ENCODE measurements around the gene SLC35E4.

Gene SLC35E4

DNA sequence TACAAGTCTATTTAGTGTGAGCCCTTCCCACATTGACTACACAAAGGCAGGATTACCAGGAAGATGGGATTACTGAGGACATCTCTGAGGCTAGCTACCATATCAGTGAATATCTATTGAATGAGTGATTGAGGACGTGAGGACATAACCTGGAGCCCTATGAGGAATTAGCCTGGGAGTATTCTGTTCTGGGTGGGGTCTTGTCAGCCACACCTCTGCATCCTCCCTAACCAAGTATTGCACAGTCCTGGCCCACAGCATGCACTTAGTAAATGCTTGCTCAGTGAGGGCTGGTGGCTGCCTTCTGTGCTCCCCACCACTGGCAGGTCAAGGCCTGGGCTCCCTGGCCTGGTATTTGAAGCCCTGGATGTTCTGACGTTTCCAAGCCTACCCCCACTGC, 17.3 kb downstream of the SLC35E4 start:
- TF ChIP-seq, protein P1, sequence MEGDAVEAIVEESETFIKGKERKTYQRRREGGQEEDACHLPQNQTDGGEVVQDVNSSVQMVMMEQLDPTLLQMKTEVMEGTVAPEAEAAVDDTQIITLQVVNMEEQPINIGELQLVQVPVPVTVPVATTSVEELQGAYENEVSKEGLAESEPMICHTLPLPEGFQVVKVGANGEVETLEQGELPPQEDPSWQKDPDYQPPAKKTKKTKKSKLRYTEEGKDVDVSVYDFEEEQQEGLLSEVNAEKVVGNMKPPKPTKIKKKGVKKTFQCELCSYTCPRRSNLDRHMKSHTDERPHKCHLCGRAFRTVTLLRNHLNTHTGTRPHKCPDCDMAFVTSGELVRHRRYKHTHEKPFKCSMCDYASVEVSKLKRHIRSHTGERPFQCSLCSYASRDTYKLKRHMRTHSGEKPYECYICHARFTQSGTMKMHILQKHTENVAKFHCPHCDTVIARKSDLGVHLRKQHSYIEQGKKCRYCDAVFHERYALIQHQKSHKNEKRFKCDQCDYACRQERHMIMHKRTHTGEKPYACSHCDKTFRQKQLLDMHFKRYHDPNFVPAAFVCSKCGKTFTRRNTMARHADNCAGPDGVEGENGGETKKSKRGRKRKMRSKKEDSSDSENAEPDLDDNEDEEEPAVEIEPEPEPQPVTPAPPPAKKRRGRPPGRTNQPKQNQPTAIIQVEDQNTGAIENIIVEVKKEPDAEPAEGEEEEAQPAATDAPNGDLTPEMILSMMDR (IDR thresholded peaks at IDR 0.05; ENCODE audit: low read depth, low read length), result no peak
- H3K4me3 ChIP-seq (ENCODE audit: low read depth, low read length), result no peak overlapping the region

DNA sequence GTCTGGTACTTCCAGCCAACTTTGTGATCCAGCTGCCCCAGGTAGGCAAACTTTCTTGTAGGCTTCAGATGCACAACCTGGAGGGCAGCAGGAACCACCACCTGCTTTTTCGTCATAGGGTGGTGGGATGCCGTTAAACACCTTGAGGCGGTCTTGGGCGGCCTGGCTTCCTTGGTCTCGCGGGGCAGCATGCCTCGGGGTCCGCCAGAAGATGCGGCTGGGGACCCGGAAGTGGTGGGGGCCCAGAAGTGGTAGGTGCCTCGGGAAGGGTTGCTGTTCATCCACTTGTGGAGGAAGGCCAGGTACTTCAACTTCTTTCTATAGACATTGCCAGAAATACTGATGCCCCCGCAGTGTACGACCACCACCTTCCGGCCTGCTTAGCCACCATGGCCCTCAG, 18.8 kb downstream of the SLC35E4 start:
- H3K4me3 ChIP-seq (ENCODE audit: low read depth, low read length), result no peak overlapping the region
- TF ChIP-seq, protein P1 (IDR thresholded peaks at IDR 0.05; ENCODE audit: low read depth, low read length), result no peak

DNA sequence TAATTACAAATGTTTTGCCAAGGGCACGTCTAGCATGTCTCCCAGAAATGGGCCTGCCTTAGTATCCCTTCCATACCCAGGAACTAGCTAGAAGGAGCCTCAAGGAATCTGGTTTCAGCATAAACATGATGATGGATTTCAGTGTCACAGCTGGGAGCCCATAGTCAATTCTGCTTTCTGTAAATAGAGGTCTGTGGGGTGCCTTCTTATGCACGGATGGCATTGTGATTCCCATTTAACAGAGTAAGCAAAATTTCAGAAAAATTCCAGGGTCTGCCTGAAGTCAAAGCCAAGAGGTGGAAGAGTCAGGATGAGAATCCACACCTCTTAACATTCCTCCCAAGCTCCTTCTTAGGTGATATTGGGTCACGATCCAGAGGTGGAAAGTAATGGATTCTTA, 20.0 kb downstream of the SLC35E4 start:
- H3K4me3 ChIP-seq (ENCODE audit: low read depth, low read length), result no peak overlapping the region
- TF ChIP-seq, protein P1 (IDR thresholded peaks at IDR 0.05; ENCODE audit: low read depth, low read length), result no peak

DNA sequence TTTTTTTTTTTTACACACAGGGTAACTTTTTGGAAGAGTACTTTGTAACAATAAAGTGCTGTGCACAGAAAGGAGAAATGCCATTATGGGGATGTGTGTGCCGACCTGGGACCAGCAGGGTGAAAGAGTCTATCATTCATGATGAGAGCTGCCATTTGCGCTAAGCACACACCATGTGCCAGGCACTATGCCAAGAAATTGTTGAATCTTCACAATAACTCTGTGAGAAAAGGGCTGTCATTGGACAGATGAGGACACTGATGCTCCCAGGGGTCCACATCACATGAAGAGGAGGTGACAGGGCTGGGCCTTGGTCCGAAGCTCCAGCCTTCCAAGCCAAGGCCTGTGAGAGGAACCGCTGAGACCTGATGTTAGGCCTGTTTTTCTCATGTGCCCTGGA, 26.5 kb downstream of the SLC35E4 start:
- TF ChIP-seq, protein P1 (IDR thresholded peaks at IDR 0.05; ENCODE audit: low read depth, low read length), result no peak
- H3K4me3 ChIP-seq (ENCODE audit: low read depth, low read length), result no peak overlapping the region

DNA sequence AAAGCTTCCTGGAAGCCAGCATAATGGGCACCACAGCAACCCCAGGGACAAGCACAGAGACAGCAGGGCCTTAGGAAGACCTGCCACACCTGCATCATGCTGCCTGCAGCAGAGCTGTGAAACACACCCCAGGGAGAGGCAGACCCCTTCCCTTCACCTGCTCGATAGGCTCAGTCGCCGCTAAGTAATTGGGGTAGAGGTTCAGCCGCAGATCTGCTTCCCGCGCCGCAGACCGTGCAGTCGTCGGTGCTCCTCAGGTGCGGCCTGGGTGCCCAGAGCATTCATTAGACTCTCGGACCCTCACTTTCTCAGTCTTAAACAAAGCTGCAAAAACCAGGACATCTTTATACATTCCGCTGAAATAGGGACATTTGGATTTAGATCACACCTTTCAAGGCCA, 29.2 kb downstream of the SLC35E4 start:
- TF ChIP-seq, protein P1 (IDR thresholded peaks at IDR 0.05; ENCODE audit: low read depth, low read length), result no peak
- H3K4me3 ChIP-seq (ENCODE audit: low read depth, low read length), result no peak overlapping the region

DNA sequence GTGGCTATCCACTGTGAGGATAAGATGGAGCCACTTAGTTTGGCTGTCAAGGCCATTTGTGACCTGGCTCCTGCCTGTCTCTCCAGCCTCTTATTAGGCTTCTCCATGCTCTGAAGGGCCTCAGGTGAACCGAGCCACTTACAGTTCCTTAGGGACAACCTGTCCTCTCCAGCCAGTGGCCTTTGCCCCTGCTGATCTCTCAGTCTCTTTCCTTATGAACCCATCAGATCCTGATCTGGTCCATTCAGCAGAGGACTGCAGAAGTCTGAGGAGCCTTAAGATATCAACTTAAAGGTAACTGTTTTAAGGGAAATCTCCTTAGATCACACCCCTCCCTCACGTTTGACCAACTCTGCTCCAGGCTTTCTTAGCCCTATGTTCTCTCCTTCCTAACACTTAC, 29.7 kb downstream of the SLC35E4 start:
- TF ChIP-seq, protein P1 (IDR thresholded peaks at IDR 0.05; ENCODE audit: low read depth, low read length), result no peak
- no peak overlapping the region for H3K4me3 ChIP-seq (ENCODE audit: low read depth, low read length)

DNA sequence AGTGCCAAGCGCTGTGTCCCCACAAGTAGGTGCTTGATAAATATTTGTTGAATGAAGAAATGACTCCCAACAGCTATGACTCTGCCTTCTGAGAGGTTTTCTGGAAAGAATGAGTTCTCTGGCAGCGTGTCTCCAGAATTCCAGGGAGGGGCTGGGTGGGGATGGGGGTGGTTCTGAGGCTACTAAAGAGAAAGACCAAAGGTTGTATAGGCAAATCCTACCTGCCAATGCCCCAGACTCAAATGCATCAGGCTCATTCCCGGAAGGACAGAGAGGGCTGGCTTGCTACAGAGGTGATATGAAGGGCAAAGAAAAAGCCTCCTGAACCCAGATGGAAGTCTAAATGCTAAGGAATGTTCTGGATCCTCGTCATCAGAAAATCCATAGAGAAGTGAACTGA, 30.2 kb downstream of the SLC35E4 start:
- TF ChIP-seq, protein P1 (IDR thresholded peaks at IDR 0.05; ENCODE audit: low read depth, low read length), result no peak
- no peak overlapping the region for H3K4me3 ChIP-seq (ENCODE audit: low read depth, low read length)
